Activated CD4-positive, CD25-positive, alpha-beta regulatory T cell (primary cell): Measurements from ENCODE around the gene AP3D1.
"Not testable (repeated sequence)": the region's sequence is repeated elsewhere in the genome, so short reads cannot be mapped to it uniquely, and the experiment has no call there.

Experiments used
- DNase-seq, 4 experiments: peaks; one replicate each; lab custom pipeline; 2025; lab: John Stamatoyannopoulos, UW

The AP3D1 gene

DNA sequence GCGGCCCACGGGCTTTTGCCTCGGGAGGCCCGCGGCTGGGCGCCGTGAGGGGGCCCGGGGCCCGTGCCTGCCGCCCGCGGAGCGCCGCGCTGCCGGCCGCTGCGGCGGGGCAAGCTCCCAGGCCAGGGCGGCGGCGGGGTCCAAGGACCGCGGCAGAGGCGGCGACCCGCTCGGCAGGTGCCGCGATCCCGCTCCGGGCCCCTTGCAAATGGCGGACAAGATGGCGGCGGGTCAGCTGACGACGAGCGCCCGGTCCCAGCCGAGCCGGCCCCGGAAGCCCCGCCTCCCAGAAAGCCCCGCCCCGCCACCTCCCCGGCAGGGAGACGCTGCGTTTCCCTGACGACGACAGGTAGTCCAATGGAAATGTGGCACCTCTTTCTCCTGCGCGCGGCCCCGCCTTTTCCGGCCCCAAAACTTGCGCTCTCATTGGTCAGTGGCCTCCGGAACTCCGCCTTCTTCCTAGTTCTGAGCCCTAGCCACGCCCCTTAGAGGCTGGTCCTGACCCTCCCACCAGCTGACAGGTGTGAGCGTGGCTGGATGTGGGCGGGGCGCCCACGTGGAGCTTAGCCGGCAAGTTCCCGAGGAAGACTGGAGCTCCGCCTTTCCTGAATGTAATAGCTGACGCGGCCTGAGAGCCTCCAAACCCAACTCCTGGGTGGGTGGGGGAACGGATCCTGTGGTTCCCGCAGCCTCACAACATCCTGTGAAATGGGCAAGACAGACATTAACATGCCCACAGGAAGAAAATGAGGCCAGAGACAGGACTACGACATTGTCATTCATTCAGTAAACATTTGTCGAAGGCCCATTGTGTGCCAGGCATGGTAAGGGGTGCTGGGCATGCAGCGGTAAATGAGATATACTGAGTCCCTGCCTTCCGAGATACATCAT, at the start of gene AP3D1:
Gene AP3D1 (minus strand): TSS at position 228 of the 891 bp plus-strand sequence. CDS start 232 bp downstream, outside the sequence.
- DNase-seq = peak; percentile 99

GRCh38 chr19:2200624-2201294, 49.4 kb upstream of the AP3D1 start:
- DNase-seq = not testable (repeated sequence)

DNA sequence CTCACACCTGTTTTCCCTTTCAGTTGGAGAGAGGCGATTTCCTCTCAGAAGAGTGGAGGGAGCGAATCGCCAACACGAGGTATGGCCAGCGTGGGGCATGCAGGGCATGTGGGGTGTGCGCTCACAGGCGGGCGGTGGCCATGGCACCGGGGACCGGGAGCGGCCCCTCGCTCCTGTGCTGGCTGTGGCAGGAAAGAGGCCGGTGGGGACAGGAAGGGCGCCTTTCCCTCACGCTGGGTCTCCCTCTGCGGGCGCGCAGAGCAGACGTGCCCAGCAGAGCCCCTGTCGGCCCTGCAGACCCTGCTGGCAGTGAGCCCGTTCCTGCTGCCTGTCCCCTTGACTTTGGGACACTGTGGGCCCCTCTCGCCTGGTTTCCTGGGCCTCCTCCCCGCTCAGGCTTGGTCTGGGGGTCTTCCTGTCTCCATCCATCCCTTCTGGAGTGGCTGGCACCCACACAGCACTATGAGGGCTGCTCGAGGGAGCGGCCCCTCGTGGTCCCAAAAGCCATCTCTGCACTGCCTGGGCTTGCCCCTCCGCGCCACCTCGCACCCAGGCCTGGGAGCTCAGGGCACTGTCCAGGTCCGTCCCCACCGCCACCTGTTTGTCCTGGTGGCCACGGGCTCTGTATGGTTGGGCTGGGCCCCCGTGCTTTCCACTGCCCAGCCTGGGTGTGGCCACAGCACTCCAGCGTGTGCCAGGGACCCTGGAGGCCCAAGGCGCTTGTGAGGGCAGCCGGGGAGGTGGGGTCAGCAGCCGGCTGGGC, 48.7 kb upstream of the AP3D1 start:
- DNase-seq = no peak

GRCh38 chr19:2199215-2199614, 47.8 kb upstream of the AP3D1 start:
- DNase-seq = no peak

- DNase-seq = no peak
Measured at GRCh38 chr19:2198317-2198716, 47.0 kb upstream of the AP3D1 start.

GRCh38 chr19:2197270-2197669, 45.9 kb upstream of the AP3D1 start:
- DNase-seq = no peak

DNA sequence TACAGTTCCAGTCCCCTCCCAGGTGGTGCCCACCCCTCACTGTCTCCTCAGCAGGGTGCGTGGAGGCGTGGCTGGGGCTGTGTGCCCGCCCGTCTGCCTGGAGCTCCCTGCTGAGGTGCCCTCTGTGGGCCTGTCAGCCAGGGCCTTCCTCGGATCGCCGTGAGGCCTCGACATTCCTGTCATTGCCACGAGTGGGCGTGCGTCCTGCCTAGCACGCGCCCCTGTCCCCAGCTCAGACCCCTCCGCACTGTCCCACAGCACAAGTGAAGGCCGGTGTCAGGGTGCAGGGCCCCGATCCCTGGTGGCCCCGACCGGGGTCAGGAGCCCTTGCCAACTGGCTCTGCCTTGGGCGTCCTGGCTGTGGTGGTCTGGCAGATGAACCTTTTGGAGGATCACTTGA, 44.5 kb upstream of the AP3D1 start:
- DNase-seq = no peak

DNA sequence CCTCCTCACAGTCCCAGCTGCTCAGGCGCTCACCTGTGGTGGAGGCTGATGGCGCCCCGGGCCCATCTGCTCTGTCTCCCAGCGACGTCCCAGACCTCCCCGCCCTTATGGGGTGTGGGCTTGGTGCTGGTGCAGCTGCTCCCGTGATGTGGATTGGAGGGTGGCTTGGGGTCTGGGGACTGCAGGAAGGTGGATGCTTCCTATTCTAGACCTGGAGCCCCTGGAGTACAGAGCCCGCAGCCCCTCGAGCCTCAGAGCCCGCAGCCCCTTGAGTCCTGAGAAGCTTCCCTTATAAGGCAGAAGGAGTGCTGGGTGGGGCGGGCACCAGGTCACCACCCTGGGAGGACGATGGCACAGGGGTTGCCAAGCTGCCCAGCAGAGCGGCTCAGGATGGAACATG, 44.0 kb upstream of the AP3D1 start:
- no peak for DNase-seq

DNA sequence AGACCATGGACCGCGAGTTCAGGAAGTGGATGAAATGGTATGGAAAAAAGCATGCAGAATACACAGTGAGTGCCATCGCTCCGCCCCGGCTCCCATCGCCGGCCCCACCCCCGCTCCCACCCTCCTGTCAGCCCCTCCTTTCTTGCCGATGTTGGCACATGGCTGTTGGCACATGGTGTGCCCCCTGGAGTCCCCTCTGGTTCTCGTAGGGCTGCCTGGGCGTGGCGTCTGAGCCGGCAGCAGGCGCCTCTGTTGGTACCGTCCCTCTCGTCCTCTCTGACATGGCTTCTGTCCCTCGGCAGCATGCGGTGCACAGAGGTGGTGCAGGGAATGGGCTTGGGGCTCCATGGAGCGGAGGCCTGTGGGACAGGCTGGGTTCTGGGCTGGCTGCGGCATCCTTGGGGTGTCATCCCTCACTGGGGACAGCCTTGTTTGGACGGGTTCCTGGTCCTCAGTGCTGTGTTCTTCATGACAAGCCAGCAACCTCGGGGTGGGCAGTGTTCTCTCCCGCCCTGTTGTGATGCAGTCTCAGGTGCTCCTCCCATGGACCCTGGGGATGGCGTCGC, 43.2 kb upstream of the AP3D1 start:
- DNase-seq = no peak

DNA sequence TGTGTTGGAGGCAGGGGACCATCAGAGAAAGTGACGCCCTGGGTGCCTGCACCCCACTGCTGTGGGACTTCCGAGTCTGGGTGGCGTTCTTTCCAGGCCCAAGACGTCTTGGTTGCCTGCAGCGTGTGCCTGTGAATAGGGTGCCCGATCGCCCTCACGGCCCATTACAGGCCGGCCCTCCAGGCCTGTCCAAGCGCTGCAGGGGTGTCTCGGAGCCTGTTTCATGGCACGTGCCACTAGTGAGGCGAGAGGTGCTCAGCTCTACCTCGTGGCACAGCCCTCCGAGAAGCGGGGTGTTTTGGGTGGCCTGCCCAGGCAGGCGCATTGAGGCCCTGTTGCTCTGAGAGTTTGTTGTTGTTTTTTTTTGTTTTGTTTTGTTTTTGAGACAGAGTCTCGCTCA, 42.4 kb upstream of the AP3D1 start:
- no peak for DNase-seq

DNA sequence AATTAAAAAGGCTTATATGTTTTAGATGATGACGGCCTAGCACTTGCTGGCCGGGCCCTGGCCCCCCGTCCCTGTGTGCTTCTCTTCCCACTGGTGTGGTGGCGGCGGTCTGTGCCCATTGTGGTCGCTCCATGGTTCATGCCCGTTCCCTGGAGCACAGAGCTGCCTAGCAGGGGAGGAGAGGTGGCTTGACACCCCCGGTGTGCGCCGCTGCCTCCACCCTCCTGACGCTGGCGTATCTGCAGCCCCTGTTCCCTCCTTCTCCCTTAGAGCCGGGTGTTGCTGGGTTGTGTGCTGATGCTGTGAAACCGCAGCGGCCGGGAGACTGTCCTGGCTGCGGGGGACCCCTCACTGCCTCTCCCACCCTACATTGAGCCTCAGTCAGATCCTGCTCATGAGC, 41.5 kb upstream of the AP3D1 start:
- DNase-seq = no peak

GRCh38 chr19:2191456-2192310, 40.3 kb upstream of the AP3D1 start:
- DNase-seq = no peak

- no peak for DNase-seq
Measured at GRCh38 chr19:2190848-2191455, 39.6 kb upstream of the AP3D1 start.

DNA sequence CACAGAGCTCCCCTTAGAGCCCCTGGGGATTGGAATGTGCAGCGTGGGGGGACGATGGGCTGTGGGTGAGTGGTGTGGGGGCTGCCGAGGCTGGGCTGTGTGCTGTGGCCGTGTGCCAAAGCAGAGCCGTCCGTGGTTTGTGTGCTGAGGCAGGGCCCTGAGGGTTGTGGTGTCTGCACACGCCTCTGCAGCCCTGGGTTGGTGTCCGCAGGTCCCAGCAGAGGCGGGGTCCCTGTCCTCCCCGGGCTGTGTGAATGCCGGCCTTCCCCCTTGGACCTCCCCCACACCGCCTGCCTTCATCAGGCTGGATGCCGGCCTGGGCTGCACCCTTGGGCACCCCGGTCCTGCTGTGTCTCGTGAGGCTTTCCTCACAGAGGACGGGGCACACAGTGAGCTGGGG, 38.5 kb upstream of the AP3D1 start:
- no peak for DNase-seq

DNA sequence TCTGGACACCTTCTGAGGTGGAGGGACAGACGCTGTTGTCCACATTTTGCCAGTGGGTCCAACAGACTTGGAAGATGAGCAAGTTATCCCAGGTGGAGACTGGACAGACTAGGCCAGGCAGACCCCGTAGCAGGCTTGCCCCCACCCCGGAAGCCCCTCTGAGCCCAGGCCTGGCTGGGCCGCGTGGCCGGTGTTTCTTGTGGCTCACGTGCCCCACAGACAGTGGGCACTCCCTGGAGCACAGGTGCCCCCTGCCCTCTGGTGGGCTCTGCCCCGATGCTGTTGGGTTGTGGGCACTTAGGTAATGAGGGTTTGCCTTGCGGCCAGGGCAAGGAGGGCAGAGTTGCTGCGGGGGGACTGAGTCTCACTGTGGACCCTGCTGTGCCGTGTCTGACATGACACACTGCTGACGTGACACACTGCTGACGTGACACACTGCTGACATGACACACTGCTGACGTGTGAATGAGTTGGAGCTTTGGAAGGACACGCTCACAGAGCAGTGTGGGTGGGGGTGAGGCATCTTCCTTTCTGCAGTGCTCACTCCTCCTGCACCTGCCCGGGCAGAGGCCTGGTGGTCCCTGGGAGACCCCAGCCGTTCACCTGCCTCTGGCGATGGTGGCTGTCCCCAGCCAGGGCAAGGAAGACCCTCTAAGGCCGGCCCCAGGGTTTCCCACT, 37.5 kb upstream of the AP3D1 start:
- DNase-seq = no peak

DNA sequence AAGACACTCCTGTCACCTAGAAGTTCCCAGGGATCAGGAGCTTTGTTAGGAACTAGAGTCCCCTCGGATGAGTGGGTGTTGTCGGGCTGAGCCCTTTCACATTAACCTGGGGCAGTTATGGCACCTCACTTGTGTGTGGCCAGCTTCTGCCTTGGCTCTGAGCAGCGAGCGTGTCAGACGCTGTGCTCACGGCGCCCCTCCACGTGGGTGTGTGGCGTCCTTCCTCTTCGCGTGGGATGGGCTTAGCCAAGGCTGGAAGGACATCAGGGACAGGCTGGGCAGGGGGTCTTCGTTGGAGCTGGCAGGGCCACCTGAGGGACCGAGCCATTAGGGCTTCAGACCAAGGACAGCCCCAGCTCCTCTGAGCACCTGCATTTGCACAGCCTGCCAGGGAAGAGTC, 35.8 kb upstream of the AP3D1 start:
- DNase-seq = no peak

- DNase-seq = no peak
Measured at GRCh38 chr19:2186071-2186846, 34.9 kb upstream of the AP3D1 start.

GRCh38 chr19:2185734-2186070, 34.3 kb upstream of the AP3D1 start:
- DNase-seq = no peak

DNA sequence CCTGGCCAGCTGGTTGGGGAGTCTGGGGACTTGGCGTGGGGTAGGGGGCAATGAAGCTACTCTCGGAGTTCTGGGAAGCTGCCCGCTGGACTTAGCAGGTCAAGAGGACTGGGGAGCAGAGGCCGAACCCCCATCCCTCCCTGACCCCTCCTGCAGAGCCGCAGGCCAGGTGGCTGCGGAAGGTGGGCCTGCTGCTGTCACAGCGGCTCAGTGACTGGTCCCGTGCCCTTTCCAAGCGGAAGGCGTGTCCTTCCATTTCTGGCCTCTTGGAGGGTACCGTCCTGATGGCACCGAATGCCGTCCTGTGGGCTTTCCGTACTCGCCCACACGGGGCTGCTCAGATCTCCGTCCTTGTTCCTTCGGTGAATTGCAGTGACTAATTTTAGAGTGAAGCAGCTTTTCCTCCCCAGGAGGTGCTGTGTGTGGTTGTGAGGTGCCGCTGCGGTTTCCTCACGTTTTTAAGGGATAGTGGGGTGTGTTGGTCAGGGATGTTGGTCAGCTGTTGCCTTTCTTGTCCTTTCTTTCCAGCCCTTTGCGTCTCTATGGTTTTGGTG, 33.1 kb upstream of the AP3D1 start:
- no peak for DNase-seq
